HG03575 (cell line): ENCODE data around the gene SLC47A2.

ENCODE experiments used
- ATAC-seq: cut with Tn5 transposase; IDR thresholded peaks from one replicate; pipeline ENCODE4 v1.9.1; 2021; ENCODE audit not compliant: unreplicated experiment, insufficient number of reproducible peaks, low FRiP score; ENCODE audit errors: extremely low read depth

Gene SLC47A2

GRCh38 chr17:19651451-19652238 lies 64.7 kb downstream of the SLC47A2 start:
- no peak for ATAC-seq

DNA sequence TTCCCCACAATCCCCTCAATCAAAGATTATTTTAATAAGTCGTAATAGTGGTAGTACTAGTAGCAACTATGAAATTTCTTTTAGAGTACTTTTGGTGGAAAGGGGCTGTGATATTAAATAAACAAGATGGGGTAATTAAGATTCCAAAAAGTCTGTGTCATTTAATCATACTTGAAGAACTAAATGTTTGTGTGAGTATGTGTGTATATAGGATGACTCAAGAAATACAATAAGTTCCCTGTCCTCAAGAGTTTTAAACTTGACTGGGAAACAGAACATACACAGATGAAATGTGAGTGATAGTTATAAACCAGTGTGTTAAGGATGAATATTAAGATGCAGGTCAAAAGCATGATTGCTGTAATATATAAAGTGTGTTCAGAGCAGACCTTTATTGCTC lies 65.6 kb downstream of the SLC47A2 start:
- ATAC-seq = no peak

DNA sequence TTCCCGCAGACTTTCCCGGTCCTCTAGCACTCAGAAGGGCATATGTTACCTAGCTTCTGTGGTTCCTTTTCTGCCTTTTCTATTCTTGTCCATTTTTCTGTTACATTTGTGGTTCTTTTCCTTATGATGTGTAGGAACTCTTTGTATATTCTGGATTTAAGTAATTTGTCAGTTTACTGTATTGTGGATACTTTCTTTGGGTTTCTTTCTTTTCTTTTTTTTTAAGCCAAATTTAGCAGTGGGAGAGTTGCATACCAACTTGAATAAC lies 67.2 kb downstream of the SLC47A2 start:
- no peak for ATAC-seq

GRCh38 chr17:19648475-19649273 lies 67.7 kb downstream of the SLC47A2 start, which contains the start of gene ALDH3A2:
Gene ALDH3A2, plus strand, starts transcription at chr17:19648751. Its CDS starts 221 bp downstream, at chr17:19648972.
- ATAC-seq = peak; percentile 70

DNA sequence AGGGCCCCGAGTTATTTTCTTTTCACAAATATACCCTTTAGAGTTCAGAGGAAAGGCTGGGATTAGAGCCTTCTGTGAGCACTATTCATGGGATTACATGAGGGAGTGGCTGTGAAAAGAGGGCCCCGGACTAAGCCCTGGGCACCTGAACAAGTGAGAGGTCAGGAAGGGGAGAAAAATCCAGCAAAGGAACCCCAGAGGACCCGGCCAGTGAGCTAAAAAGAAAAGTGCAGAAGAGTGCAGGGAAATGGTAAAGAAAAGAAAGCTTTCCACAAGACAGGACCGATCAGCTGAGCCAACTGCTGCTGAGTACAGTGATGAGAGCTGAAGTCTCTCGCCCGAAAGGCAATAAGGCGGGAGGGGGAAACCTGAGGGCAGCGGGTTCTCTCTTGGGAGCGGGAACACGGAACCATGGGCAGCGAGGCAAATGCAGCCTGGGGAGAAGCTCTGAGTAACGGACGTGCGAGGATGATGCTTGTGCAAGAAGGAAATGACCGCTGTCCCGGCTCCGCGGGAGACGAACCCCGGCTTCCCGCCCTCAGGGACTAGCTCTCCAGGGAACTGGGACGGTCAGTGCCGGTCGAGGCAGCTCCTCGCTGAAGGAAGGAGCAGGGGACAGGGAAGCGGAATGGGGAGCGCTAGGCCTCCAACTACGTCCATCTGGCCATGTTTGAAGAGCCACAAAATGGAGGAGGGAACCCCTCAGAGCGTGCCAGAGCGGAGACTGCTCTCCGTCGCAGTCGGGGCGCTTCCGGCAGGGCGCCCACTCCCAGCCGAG lies 68.5 kb downstream of the SLC47A2 start:
- peak; percentile 13 for ATAC-seq

- no peak for ATAC-seq
Observed at GRCh38 chr17:19646788-19647696, 69.3 kb downstream of the SLC47A2 start.

- no peak for ATAC-seq
Observed at GRCh38 chr17:19645734-19646201, 70.6 kb downstream of the SLC47A2 start.

- ATAC-seq = no peak
Observed at GRCh38 chr17:19644493-19645210, 71.7 kb downstream of the SLC47A2 start.

DNA sequence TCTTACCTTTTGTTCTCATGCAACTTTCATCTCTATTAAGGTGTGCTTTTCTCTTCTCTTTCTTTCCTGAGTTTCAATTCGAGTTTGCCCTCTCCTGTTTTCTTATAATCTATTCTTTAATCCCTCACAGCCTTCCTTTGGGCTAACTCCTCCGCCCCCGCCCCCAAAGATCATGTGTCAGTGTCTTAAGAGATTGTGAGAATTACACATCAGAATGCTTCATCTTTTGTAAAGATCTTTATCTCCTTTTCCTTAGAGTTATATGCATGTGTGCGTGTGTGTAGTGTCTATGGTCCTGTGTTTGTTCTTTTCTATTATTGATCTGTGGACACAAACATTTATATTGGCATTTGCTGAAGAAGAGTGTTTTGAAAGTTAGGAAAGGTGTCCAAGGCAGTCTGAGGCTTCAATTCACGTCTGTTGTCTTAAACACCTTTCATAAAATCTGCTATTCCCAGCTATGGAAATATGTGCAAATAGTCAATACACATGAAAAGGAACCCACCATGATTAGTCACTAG lies 74.0 kb downstream of the SLC47A2 start:
- no peak for ATAC-seq

DNA sequence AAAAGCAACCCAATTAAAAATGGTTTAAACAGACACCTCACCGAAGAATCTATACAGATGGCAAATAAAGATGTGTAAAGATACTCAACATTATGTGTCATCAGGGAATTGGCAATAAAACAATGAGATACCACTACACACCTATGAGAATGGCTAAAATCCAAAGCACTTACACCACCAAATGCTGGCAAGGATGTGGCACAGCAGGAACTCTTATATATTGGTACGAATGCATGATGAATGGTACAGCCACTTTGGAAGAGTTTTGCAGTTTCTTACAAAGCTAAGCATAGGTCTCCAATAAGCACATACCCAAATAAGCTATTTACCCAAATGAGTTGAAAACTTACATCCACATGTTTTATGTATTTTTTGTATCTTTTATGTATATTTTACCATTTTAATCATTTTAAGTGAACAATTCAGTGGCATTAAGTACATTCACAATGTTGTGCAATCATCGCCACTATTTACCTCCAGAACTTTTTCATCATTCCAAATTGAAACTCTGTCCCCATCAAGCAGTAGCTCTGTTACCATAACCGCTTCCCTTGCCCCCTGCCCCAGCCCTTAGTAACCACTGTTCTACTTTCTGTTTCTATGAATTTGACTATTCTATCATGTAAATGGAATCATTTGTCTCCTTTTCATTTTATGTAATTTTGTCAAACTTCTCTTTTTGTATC lies 74.6 kb downstream of the SLC47A2 start:
- ATAC-seq = no peak

DNA sequence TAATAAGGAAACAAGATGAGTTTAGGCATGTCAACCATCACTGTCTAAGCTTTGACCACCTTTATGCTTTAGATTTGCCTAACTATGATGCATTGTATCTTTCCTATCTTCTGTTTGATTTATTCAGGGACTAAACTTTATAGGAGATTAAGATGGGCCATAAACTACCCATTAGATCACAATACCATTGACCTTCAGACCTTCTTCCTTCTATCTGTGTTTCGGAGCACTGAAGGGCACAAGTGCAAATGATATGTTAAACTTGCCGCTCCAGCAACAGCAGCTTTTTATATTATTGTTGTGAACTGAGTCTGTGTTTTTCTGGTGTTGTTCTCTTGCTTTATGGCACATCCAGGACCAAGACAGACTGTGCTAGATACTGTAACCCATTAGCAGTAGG lies 84.5 kb downstream of the SLC47A2 start:
- no peak for ATAC-seq

- no peak for ATAC-seq
Observed at GRCh38 chr17:19630661-19631060, 85.7 kb downstream of the SLC47A2 start.

GRCh38 chr17:19630035-19630434 lies 86.3 kb downstream of the SLC47A2 start:
- ATAC-seq = no peak

GRCh38 chr17:19629449-19629848 lies 86.9 kb downstream of the SLC47A2 start:
- ATAC-seq = no peak
